RWPE2 (cell line): ENCODE results near the gene TADA1.

Experiments used
- ATAC-seq: fragments of 200-7000 bp; cut with Tn5 transposase; 3 replicates; pipeline ENCODE4 v1.9.1; 2021; ENCODE audit warnings: low read depth
- DNase-seq: peaks from one replicate; pipeline ENCODE4 v3.0.0-alpha.2; 2020; ENCODE audit warnings: low spot score
- H3K27ac ChIP-seq: fragments of 450-650 bp; 2 replicates; pipeline ENCODE4 v1.5.1; 2017; ENCODE audit warnings: mild to moderate bottlenecking; ENCODE audit not compliant: poor library complexity, severe bottlenecking
- H3K27me3 ChIP-seq: fragments of 250-450 bp; sonication (Bioruptor Pico); 2 replicates; pipeline ENCODE4 v1.5.1; 2021; ENCODE audit warnings: mild to moderate bottlenecking, moderate library complexity; ENCODE audit not compliant: insufficient read depth, poor library complexity, severe bottlenecking
- H3K36me3 ChIP-seq: fragments of 250-450 bp; sonication (Bioruptor Pico); 2 replicates; pipeline ENCODE4 v1.5.1; 2020; ENCODE audit warnings: low read depth, mild to moderate bottlenecking, moderate library complexity
- H3K4me1 ChIP-seq: fragments of 250-450 bp; sonication (Bioruptor Pico); 2 replicates; pipeline ENCODE4 v1.5.1; 2021; ENCODE audit warnings: mild to moderate bottlenecking, moderate library complexity; ENCODE audit not compliant: insufficient read depth, poor library complexity, severe bottlenecking
- H3K4me3 ChIP-seq: fragments of 250-450 bp; sonication (Bioruptor Pico); 2 replicates; pipeline ENCODE4 v1.5.1; 2021; ENCODE audit warnings: mild to moderate bottlenecking, moderate library complexity; ENCODE audit not compliant: severe bottlenecking
- H3K9me3 ChIP-seq: fragments of 250-450 bp; sonication (Bioruptor Pico); 2 replicates; pipeline ENCODE4 v1.5.1; 2021; ENCODE audit warnings: mild to moderate bottlenecking, moderate library complexity; ENCODE audit not compliant: severe bottlenecking
- TF ChIP-seq, protein P1 (sequence below): fragments of 450-650 bp; IDR thresholded peaks from one replicate; pipeline ENCODE4 v1.5.1; 2017; ENCODE audit warnings: mild to moderate bottlenecking, moderate library complexity; ENCODE audit not compliant: poor library complexity, severe bottlenecking

Gene TADA1

DNA sequence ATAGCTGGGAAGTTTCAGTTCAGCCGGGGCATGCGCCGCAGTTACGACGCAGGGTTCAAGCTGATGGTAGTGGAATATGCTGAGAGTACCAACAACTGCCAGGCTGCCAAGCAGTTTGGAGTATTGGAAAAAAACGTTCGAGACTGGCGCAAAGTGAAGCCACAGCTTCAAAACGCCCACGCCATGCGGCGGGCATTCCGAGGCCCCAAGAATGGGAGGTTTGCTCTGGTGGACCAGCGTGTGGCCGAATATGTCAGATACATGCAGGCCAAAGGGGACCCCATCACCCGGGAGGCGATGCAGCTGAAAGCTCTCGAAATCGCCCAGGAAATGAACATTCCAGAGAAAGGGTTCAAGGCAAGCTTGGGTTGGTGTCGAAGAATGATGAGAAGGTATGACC, 26.9 kb downstream of the TADA1 start:
- TF ChIP-seq, protein P1, sequence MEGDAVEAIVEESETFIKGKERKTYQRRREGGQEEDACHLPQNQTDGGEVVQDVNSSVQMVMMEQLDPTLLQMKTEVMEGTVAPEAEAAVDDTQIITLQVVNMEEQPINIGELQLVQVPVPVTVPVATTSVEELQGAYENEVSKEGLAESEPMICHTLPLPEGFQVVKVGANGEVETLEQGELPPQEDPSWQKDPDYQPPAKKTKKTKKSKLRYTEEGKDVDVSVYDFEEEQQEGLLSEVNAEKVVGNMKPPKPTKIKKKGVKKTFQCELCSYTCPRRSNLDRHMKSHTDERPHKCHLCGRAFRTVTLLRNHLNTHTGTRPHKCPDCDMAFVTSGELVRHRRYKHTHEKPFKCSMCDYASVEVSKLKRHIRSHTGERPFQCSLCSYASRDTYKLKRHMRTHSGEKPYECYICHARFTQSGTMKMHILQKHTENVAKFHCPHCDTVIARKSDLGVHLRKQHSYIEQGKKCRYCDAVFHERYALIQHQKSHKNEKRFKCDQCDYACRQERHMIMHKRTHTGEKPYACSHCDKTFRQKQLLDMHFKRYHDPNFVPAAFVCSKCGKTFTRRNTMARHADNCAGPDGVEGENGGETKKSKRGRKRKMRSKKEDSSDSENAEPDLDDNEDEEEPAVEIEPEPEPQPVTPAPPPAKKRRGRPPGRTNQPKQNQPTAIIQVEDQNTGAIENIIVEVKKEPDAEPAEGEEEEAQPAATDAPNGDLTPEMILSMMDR = no peak
- H3K27ac ChIP-seq = no peak overlapping the region
- no peaks in the 10 kb centered on the region for H3K4me1 ChIP-seq
- no peak overlapping the region for H3K4me3 ChIP-seq
- no peaks in the 10 kb centered on the region for H3K27me3 ChIP-seq
- ATAC-seq (no peak), DNase-seq (no peak)
- H3K9me3 ChIP-seq = no peaks in the 10 kb centered on the region
- H3K36me3 ChIP-seq = peaks cover 100% of the 10 kb centered on the region

DNA sequence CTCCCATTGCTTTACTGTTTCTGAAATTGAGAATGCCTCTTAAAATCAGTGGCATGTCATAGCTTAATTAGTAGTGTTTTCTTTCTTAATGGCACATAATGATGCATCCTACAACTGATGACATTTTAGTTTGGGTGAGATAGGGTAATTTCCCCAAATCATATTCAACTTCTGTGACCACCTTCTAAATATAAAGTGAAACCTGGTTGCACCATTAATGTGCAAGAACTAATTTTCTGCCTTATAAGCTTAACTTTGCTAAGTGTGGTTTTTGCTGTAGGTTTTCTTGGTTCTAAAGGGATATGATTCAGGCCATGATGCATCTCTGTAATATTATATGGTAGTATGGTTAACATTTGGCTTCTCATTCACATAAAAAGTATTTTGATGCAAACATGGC, 27.9 kb downstream of the TADA1 start:
- H3K27ac ChIP-seq = no peak overlapping the region
- H3K27me3 ChIP-seq = no peaks in the 10 kb centered on the region
- no peaks in the 10 kb centered on the region for H3K4me1 ChIP-seq
- TF ChIP-seq, protein P1 = no peak
- peaks cover 100% of the 10 kb centered on the region for H3K36me3 ChIP-seq
- H3K4me3 ChIP-seq = no peak overlapping the region
- H3K9me3 ChIP-seq = no peaks in the 10 kb centered on the region
- no peak for DNase-seq
- ATAC-seq = no peak

DNA sequence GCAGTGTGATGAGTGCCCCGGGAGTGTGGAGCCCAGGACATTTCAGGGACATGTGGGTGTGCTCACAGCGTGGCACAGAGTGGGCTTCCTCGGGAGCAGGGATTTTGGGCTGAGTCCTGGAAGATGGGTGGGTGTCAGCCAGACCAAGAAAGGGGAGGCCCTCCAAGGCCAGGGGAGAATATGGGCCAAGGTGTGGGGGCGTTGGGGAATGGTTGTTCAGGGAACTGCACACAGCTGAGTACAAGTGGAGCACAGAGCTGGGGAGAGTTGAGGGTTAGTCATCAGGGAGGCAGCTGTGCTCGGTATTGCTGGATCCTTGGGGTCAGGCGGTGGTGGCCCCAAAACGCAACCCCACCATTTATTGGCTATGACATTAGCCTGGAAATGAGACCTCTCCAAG, 31.3 kb downstream of the TADA1 start:
- no peak for ATAC-seq
- Histone ChIP-seq H3K27ac (no peak overlapping the region), H3K9me3 (no peaks in the 10 kb centered on the region), H3K4me1 (no peaks in the 10 kb centered on the region), H3K4me3 (no peak overlapping the region), H3K36me3 (peaks cover 93% of the 10 kb centered on the region), H3K27me3 (no peaks in the 10 kb centered on the region)
- DNase-seq = no peak
- TF ChIP-seq, protein P1 = no peak

DNA sequence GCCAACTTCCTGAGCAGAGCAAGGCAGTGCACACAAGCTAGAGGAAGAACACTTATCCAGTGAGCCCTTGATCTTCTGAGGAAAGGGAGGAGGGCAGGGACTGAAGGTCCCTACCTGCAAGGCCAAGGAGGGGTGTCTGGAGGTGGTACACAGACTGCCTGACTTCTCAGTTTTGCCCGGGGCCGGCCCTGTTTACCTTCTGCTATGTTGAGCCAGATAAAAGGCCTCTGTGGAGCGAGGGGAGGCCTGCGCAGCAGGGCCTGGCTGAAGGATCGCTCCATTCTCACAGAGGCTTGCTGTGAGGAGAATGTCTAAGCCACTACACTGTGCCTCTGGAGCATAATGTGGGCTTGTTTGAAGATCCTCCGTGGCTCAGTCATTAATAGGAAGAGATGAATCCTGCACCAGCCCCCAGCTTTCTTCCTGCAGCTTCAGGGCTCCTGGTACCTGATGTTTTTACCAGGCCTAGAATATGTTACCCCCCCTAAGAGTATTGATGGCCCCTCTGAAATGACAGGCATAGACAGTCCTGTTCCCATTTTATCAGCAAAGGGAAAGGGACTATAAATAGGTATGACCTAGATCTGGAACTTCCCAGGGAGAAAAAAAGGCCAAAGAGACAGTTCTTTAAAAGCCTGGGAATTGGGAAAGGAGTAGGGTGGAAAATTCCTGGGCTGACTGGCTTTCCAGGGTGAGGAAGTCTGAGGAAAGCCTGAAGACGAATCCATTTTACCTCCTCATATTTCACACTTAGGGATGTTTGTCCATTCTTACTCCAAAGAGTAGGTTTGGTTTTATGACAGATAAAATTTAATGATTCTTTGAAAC, 32.1 kb downstream of the TADA1 start:
- Histone ChIP-seq H3K36me3 (peaks cover 85% of the 10 kb centered on the region), H3K27me3 (no peaks in the 10 kb centered on the region), H3K4me3 (no peak overlapping the region), H3K9me3 (no peaks in the 10 kb centered on the region), H3K4me1 (no peaks in the 10 kb centered on the region), H3K27ac (no peak overlapping the region)
- DNase-seq (no peak), ATAC-seq (no peak)
- TF ChIP-seq, protein P1 = no peak

DNA sequence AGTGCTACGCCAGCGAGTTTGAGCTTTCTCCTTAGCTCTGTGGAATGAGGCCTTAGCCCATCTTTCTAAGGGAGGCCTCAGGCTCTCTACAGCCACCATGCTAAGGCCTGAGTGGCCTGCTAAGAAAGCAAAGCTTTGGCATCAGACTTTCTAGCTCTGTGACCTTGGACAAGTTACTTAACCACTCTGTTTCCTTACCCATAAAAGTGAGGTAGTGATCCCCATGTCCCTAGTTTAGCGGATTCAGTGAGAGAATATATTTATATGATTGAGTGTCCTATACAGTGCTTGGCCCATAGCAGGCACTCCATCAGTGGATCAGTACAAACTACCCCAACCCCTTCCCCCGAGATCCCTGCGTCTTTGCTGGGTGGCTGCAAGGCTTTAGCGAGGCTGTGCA, 32.7 kb downstream of the TADA1 start:
- Histone ChIP-seq H3K27ac (no peak overlapping the region), H3K4me1 (no peaks in the 10 kb centered on the region), H3K9me3 (no peaks in the 10 kb centered on the region), H3K4me3 (no peak overlapping the region), H3K27me3 (no peaks in the 10 kb centered on the region), H3K36me3 (peaks cover 79% of the 10 kb centered on the region)
- TF ChIP-seq, protein P1 = no peak
- DNase-seq (no peak), ATAC-seq (no peak)
